ENCODE results near the gene MTA3.

DNA sequence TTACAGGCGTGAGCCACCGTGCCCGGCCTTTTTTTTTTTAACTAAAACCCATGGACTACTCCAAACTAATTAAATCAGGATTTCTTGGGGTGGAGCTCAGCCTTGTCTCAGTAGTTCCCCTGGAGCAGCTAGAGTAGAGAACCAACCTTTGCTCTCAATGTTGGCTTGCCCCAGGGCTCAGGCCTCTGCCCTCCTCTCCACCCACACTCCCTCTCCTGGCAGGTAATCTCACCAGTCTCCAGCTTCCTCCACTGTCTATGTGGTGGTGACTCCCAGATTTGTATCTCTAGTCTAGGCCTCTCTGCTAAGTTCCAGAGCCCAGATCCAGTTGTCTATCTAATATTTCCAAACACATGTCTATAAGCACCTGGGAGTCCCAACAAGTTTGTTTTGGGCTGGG lies 9.6 kb upstream of the MTA3 start:
- TF ChIP-seq CTCF (IDR thresholded peaks at IDR 0.05; ENCODE audit: low read depth, low read length) (no peak), EZH2phosphoT487 (IDR thresholded peaks at IDR 0.05; ENCODE audit: low read depth) (no peak)
